BLaER1 treated with 17β-estradiol and CSF1 and Interleukin-3, amounts not matched to agents 10 nM and 100 nM (cell line): Measurements from ENCODE around the gene NLRC5.

Source experiments
- H3K27ac ChIP-seq, 11 experiments: shearing (Covaris generic); formaldehyde crosslinking; 2 replicates each; pipeline ENCODE4 v1.8.1; 2022
- H3K27me3 ChIP-seq, 11 experiments: shearing (Covaris generic); formaldehyde crosslinking; 2 replicates each; pipeline ENCODE4 v1.8.1; 2022
- H3K36me3 ChIP-seq, 11 experiments: shearing (Covaris generic); formaldehyde crosslinking; 2 replicates each; pipeline ENCODE4 v1.8.1; 2022
- H3K4me1 ChIP-seq, 10 experiments: shearing (Covaris generic); formaldehyde crosslinking; 2 replicates each; pipeline ENCODE4 v1.8.1; 2022
- H3K4me2 ChIP-seq, 11 experiments: shearing (Covaris generic); formaldehyde crosslinking; 2 replicates each; pipeline ENCODE4 v1.8.1; 2022
- H3K4me3 ChIP-seq, 10 experiments: shearing (Covaris generic); formaldehyde crosslinking; 2 replicates each; pipeline ENCODE4 v1.8.1; 2022
- H3K9ac ChIP-seq, 11 experiments: shearing (Covaris generic); formaldehyde crosslinking; 2 replicates each; pipeline ENCODE4 v1.8.1; 2022
- H3K9me3 ChIP-seq, 11 experiments: shearing (Covaris generic); formaldehyde crosslinking; replicated peaks in 1 of 11; 2 replicates each; pipeline ENCODE4 v1.8.1; 2022
- H4K20me1 ChIP-seq, 11 experiments: shearing (Covaris generic); formaldehyde crosslinking; 2 replicates each; pipeline ENCODE4 v1.8.1; 2022
- Cebpa-rat ChIP-seq, 11 experiments: shearing (Covaris generic); IDR thresholded peaks; 2 replicates each; pipeline ENCODE4 v1.8.1; 2022

Gene NLRC5

GRCh38 chr16:56974549-56975300, 14.6 kb upstream of the NLRC5 start:
- no peak for TF ChIP-seq Cebpa-rat (IDR thresholded peaks at IDR 0.05)
- H3K9me3 ChIP-seq, result peaks cover 0 to 4% (median 0%) of the 10 kb centered on the region in 11 experiments; a peak in 4 of 22 replicates
- no peaks in the 10 kb centered on the region for H3K36me3 ChIP-seq
- H3K27ac ChIP-seq, result peak overlapping the region in 1 of 11 experiments; percentile 4; a peak in 1 of 22 replicates
- H3K4me3 ChIP-seq, result no peak overlapping the region
- 0 out of 22 replicates have a peak overlapping the region, but pooled peaks of 1 of the 11 experiments have one; percentile 33 for H3K9ac ChIP-seq
- no peaks in the 10 kb centered on the region for H4K20me1 ChIP-seq
- peak overlapping the region; percentile 14 to 60 (median 39); a peak in 20 of 22 replicates for H3K4me2 ChIP-seq
- peaks cover 30 to 84% (median 79%) of the 10 kb centered on the region in 10 experiments for H3K4me1 ChIP-seq
- H3K27me3 ChIP-seq, result no peaks in the 10 kb centered on the region

GRCh38 chr16:56975714-56976113, 13.6 kb upstream of the NLRC5 start:
- Histone ChIP-seq H3K9ac (no peak overlapping the region), H3K9me3 (peaks cover 0 to 11% (median 0%) of the 10 kb centered on the region in 11 experiments; a peak in 6 of 22 replicates), H3K27me3 (no peaks in the 10 kb centered on the region), H4K20me1 (no peaks in the 10 kb centered on the region), H3K27ac (no peak overlapping the region), H3K4me2 (peak overlapping the region in 8 of 11 experiments; percentile 14 to 60 (median 38); a peak in 9 of 22 replicates), H3K4me3 (no peak overlapping the region), H3K4me1 (peaks cover 39 to 88% (median 83%) of the 10 kb centered on the region in 10 experiments), H3K36me3 (no peaks in the 10 kb centered on the region)
- no peak for TF ChIP-seq Cebpa-rat (IDR thresholded peaks at IDR 0.05)

GRCh38 chr16:56977216-56977615, 12.1 kb upstream of the NLRC5 start:
- Histone ChIP-seq H3K36me3 (no peaks in the 10 kb centered on the region), H3K27me3 (no peaks in the 10 kb centered on the region), H3K4me3 (no peak overlapping the region), H3K9me3 (peaks cover 0 to 11% (median 0%) of the 10 kb centered on the region in 11 experiments; a peak in 6 of 22 replicates), H3K4me2 (0 out of 22 replicates have a peak overlapping the region, but pooled peaks of 1 of the 11 experiments have one; percentile 55), H3K27ac (peak overlapping the region in 1 of 11 experiments; percentile 10; a peak in 1 of 22 replicates), H3K9ac (no peak overlapping the region), H3K4me1 (peaks cover 54 to 88% (median 83%) of the 10 kb centered on the region in 10 experiments), H4K20me1 (no peaks in the 10 kb centered on the region)
- no peak for TF ChIP-seq Cebpa-rat (IDR thresholded peaks at IDR 0.05)

- Histone ChIP-seq H4K20me1 (no peaks in the 10 kb centered on the region), H3K27ac (0 out of 22 replicates have a peak overlapping the region, but pooled peaks of 1 of the 11 experiments have one; percentile 4), H3K4me3 (no peak overlapping the region), H3K4me2 (peak overlapping the region; percentile 2 to 99 (median 84); a peak in 19 of 22 replicates), H3K27me3 (no peaks in the 10 kb centered on the region), H3K36me3 (no peaks in the 10 kb centered on the region), H3K9me3 (peaks cover 0 to 11% (median 0%) of the 10 kb centered on the region in 11 experiments; a peak in 6 of 22 replicates), H3K4me1 (peaks cover 54 to 88% (median 83%) of the 10 kb centered on the region in 10 experiments), H3K9ac (0 out of 22 replicates have a peak overlapping the region, but pooled peaks of 1 of the 11 experiments have one; percentile 20)
- TF ChIP-seq Cebpa-rat (IDR thresholded peaks at IDR 0.05), result no peak
These were observed 11.4 kb upstream of the NLRC5 start for GRCh38 chr16:56977823-56978430.

- H3K4me2 ChIP-seq, result peak overlapping the region in 10 of 11 experiments; percentile 51 to 99 (median 87); a peak in 18 of 22 replicates
- no peak for TF ChIP-seq Cebpa-rat (IDR thresholded peaks at IDR 0.05)
- no peak overlapping the region for H3K27ac ChIP-seq
- H3K36me3 ChIP-seq, result no peaks in the 10 kb centered on the region
- peaks cover 65 to 90% (median 84%) of the 10 kb centered on the region in 10 experiments for H3K4me1 ChIP-seq
- no peak overlapping the region for H3K4me3 ChIP-seq
- H3K9ac ChIP-seq, result no peak overlapping the region
- no peaks in the 10 kb centered on the region for H4K20me1 ChIP-seq
- peaks cover 0 to 11% (median 0%) of the 10 kb centered on the region in 11 experiments; a peak in 6 of 22 replicates for H3K9me3 ChIP-seq
- no peaks in the 10 kb centered on the region for H3K27me3 ChIP-seq
These were observed 9.2 kb upstream of the NLRC5 start for GRCh38 chr16:56980201-56980535.

- Histone ChIP-seq H3K9ac (peak overlapping the region in 8 of 11 experiments; percentile 3 to 61 (median 32); a peak in 14 of 22 replicates), H3K27ac (peak overlapping the region in 8 of 11 experiments; percentile 2 to 67 (median 42); a peak in 14 of 22 replicates), H4K20me1 (no peaks in the 10 kb centered on the region), H3K4me3 (peak overlapping the region in 1 of 10 experiments; percentile 8; a peak in 2 of 20 replicates), H3K9me3 (peaks cover 0 to 11% (median 0%) of the 10 kb centered on the region in 11 experiments; a peak in 6 of 22 replicates), H3K4me2 (peak overlapping the region; percentile 63 to 99 (median 90)), H3K4me1 (peaks cover 72 to 90% (median 85%) of the 10 kb centered on the region in 10 experiments), H3K36me3 (no peaks in the 10 kb centered on the region), H3K27me3 (no peaks in the 10 kb centered on the region)
- no peak for TF ChIP-seq Cebpa-rat (IDR thresholded peaks at IDR 0.05)
These were observed 8.3 kb upstream of the NLRC5 start for GRCh38 chr16:56980792-56981724.

- Histone ChIP-seq H3K9me3 (peaks cover 0 to 11% (median 0%) of the 10 kb centered on the region in 11 experiments; a peak in 6 of 22 replicates), H3K27ac (peak overlapping the region in 6 of 11 experiments; percentile 20 to 67 (median 53); a peak in 6 of 22 replicates), H3K9ac (peak overlapping the region in 5 of 11 experiments; percentile 9 to 61 (median 31); a peak in 3 of 22 replicates), H3K27me3 (no peaks in the 10 kb centered on the region), H3K4me3 (peak overlapping the region in 1 of 10 experiments; percentile 8; a peak in 1 of 20 replicates), H3K36me3 (no peaks in the 10 kb centered on the region), H3K4me1 (peaks cover 79 to 97% (median 92%) of the 10 kb centered on the region in 10 experiments), H4K20me1 (no peaks in the 10 kb centered on the region), H3K4me2 (peak overlapping the region; percentile 63 to 99 (median 90))
- TF ChIP-seq Cebpa-rat (IDR thresholded peaks at IDR 0.05), result no peak
These were observed 7.6 kb upstream of the NLRC5 start for GRCh38 chr16:56981729-56982271.

GRCh38 chr16:56982695-56983094, 6.7 kb upstream of the NLRC5 start:
- H3K4me2 ChIP-seq, result peak overlapping the region; percentile 42 to 99 (median 90)
- H3K27ac ChIP-seq, result peak overlapping the region in 5 of 11 experiments; percentile 6 to 52 (median 25); a peak in 3 of 22 replicates
- H4K20me1 ChIP-seq, result no peaks in the 10 kb centered on the region
- H3K9me3 ChIP-seq, result peaks cover 0 to 11% (median 0%) of the 10 kb centered on the region in 11 experiments; a peak in 6 of 22 replicates
- no peaks in the 10 kb centered on the region for H3K36me3 ChIP-seq
- H3K4me1 ChIP-seq, result peaks cover 87 to 100% (median 99%) of the 10 kb centered on the region in 10 experiments
- peak overlapping the region in 3 of 11 experiments; percentile 20 to 45 (median 34); a peak in 3 of 22 replicates for H3K9ac ChIP-seq
- H3K27me3 ChIP-seq, result no peaks in the 10 kb centered on the region
- H3K4me3 ChIP-seq, result no peak overlapping the region
- TF ChIP-seq Cebpa-rat (IDR thresholded peaks at IDR 0.05), result no peak
